GM21717 (cell line): ENCODE results near the gene ZMYND19.
"Not testable (repeated sequence)": the region's sequence is repeated elsewhere in the genome, so short reads cannot be mapped to it uniquely, and the experiment has no call there.

Experiments used
- ATAC-seq: cut with Tn5 transposase; IDR thresholded peaks from one replicate; pipeline ENCODE4 v1.9.1; 2021; ENCODE audit warnings: mild to moderate bottlenecking, moderate library complexity; ENCODE audit not compliant: unreplicated experiment

ZMYND19 gene

DNA sequence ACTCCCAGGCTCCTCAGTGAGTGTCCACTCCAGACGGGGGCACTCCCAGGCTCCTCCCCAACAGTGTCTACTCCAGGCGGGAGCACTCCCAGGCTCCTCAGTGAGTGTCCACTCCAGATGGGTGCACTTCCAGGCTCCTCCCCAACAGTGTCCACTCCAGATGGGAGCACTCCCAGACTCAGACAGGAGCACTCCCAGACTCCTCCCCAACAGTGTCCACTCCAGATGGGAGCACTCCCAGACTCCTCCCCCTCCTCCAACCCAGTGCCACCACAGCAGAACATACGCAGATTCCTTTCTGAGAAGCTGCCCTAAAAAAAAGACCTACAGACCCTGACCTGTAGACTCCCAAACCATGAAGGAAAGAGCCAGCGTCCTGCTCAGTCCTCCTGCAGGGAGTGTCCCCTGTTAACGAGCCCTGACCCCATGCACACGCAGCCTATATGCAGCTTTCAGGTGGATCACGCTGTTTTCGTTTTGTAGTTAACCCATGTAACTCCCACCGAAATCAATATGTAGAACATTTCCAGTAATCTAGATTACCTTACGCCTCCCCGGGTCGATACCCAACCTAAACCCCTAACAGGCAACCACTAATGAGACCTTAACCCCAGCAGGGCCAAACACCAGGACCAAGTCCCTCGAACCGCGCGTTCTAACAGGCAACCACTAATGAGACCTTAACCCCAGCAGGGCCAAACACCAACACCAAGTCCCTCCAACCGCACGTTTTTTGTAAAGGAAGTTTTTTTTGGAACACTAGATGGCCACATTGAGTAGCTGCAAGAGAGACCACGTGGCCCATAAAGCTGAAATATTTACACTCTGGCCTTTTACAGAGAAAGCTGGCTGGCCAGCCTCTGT is 55.8 kb downstream of the ZMYND19 start:
- ATAC-seq: no peak

DNA sequence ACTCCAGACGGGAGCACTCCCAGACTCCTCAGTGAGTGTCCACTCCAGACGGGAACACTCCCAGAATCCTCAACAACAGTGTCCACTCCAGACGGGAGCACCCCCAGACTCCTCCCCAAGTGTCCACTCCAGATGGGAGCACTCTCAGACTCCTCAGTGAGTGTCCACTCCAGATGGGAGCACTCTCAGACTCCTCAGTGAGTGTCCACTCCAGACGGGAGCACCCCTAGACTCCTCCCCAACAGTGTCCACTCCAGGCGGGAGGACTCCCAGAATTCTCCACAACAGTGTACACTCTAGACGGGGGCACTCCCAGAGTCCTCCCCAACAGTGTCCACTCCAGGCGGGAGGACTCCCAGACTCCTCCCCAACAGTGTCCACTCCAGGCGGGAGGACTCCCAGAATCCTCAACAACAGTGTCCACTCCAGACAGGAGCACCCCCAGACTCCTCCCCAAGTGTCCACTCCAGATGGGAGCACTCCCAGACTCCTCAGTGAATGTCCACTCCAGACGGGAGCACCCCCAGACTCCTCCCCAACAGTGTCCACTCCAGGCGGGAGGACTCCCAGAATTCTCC is 57.3 kb downstream of the ZMYND19 start:
- not testable (repeated sequence) for ATAC-seq
